OCI-M2 (cell line): Measurements from ENCODE around the gene CEP120.

Experiments
- DNase-seq: peaks from one replicate; lab custom pipeline; 2025; ENCODE audit not compliant: unreplicated experiment; lab: John Stamatoyannopoulos, UW

CEP120 gene

DNA sequence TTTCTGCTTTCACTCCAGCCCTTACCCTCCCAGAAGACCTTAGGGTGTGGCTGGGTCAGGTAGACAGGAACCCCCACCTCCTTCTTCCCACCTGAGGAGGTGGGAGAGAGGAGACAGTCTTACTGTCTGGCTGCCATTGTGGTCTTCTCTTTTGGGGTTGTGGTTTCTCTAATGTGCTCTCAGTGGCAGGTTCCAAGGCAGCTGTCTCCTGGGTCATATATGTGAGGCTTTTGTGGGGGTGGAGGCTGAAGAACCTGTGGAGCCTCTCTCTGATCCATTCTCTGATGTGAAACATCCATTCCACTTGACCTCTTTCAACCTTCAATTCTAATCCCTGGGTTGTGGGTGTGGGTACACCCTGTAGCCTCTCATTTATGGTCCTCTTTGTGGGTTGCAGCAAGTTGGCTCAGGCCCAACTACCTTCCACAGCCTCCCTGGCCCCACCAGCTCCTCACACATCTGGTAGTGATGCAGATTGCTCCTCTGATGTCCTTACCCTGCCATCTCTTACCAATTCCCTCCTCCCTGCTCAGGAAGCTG, 118.4 kb downstream of the CEP120 start:
- no peak for DNase-seq

DNA sequence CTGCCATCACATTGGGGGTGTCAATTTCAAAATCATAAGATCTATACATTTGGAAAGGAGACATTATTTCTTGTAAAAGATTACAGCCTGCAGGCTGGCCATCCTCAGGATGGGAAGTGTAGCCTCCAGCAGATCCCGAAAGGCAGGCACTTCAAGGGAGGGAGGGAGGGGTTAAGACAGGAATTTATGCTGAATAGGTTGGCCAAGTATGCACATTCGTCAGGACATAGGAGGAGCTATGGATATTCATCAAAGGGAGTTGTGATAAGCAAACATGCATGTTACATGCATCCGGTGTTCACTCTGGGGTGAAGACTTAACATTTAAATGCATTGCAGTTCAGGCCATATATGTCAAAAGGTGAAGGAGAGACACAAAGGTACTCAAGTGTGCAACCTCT, 119.4 kb downstream of the CEP120 start:
- DNase-seq = no peak

DNA sequence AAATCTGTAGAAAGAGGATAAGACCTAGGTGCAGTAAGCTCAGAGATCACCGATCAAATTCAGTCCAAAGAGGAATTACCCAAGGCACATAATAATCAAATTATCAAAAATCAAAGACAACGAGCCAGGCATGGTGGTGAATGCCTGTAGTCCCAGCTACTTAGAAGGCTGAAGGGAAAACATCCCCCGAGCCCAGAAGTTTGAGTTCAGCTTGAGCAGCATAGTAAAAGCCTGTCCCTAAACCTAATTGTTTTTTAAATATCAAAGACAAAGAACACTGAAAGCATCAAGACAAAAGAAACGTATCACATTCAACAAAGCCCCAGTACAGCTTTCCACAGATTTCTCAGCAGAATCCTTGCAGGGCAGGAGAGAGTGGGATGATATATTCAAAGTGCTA, 122.9 kb downstream of the CEP120 start:
- no peak for DNase-seq

DNA sequence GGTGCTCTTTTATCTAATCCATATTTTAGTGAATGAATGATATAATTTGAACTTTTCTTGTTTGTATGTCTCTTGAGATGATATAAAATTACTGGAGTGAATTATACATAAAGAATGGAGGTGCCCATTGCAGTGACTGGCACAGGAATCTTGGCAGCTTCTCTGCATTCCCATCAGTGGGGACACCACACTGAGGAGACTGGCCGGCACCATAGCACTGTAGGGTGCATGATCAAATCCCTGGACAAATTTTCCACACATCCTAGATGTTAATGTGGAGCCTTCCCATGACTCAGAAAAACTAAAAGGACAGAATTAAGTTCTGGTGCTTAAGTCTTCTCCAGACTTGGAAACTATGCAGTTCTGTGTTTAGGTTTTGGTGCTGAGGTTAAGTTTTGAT, 124.1 kb downstream of the CEP120 start:
- no peak for DNase-seq

- DNase-seq = no peak
Observed at GRCh38 chr5:123298335-123299030, 124.7 kb downstream of the CEP120 start.

GRCh38 chr5:123297866-123298265, 125.3 kb downstream of the CEP120 start:
- no peak for DNase-seq

GRCh38 chr5:123297198-123297831, 125.9 kb downstream of the CEP120 start:
- no peak for DNase-seq
